OCI-LY7 (cell line): ENCODE data around the gene AKAP5. TPM values are rescaled to one million over a fixed set of nuclear protein-coding genes. Genes with fewer than 3 reads are reported as not detected.

ENCODE experiments used
- total RNA-seq, 2 experiments: library from RNA; depleted of rRNA in 1 of 2; stranded (reverse); fragments of >200 nt in 1 of 2; shearing (Covaris generic) in 1 of 2; gene quantifications; 2 replicates each; pipeline ENCODE4 v1.2.3, GENCODE V29; 2014 to 2022

AKAP5 gene
- total RNA-seq, 2 experiments from 2014 or later: 0.57 to 0.92 TPM

Other genes starting within 250 kb of the AKAP5 start
- gene ESR2, start 171.1 kb upstream of the AKAP5 start, total RNA-seq (2014; rRNA removed; shearing (Covaris generic)): 13.4 and 15.9 TPM in 2 replicates
- 30.4 and 37.7 TPM in 2 replicates for gene ESR2, start 171.1 kb upstream of the AKAP5 start, total RNA-seq (2022)
- gene MTHFD1, start 77.1 kb upstream of the AKAP5 start, total RNA-seq (2014; rRNA removed; shearing (Covaris generic)): 73.7 and 100 TPM in 2 replicates
- gene MTHFD1, start 77.1 kb upstream of the AKAP5 start, total RNA-seq (2022): 163 and 166 TPM in 2 replicates
- 16.1 and 18.4 TPM in 2 replicates for gene ZBTB25, start 38.3 kb downstream of the AKAP5 start, total RNA-seq (2014; rRNA removed; shearing (Covaris generic))
- gene ZBTB25, start 38.3 kb downstream of the AKAP5 start, total RNA-seq (2022): 35.4 and 37.1 TPM in 2 replicates
- 34.1 and 41.2 TPM in 2 replicates for gene ZBTB1, start 39.3 kb downstream of the AKAP5 start, total RNA-seq (2014; rRNA removed; shearing (Covaris generic))
- gene ZBTB1, start 39.3 kb downstream of the AKAP5 start, total RNA-seq (2022): 47.5 and 49.5 TPM in 2 replicates
- gene HSPA2, start 75.2 kb downstream of the AKAP5 start, total RNA-seq (2014; rRNA removed; shearing (Covaris generic)): 0.54 and 0.57 TPM in 2 replicates
- gene HSPA2, start 75.2 kb downstream of the AKAP5 start, total RNA-seq (2022): 0.33 and 0.36 TPM in 2 replicates
- 1.2 TPM in 1 of 2 replicates, not detected in the other for gene PPP1R36, start 84.5 kb downstream of the AKAP5 start, total RNA-seq (2014; rRNA removed; shearing (Covaris generic))
- not detected in 2 replicates for gene PPP1R36, start 84.5 kb downstream of the AKAP5 start, total RNA-seq (2022)
- not detected in 2 replicates for gene PLEKHG3, start 238.9 kb downstream of the AKAP5 start, total RNA-seq (2014; rRNA removed; shearing (Covaris generic))
- gene PLEKHG3, start 238.9 kb downstream of the AKAP5 start, total RNA-seq (2022): not detected in 2 replicates